SK-N-SH (cell line): ENCODE data around the gene PRDM8. TPM values are rescaled to one million over a fixed set of nuclear protein-coding genes. Genes with fewer than 3 reads are reported as not detected.

Experiments
- CTCF ChIA-PET: fragments of 300-600, 350-600 bp; formaldehyde crosslinking; extraction: SDS; loops from one replicate; lab custom pipeline; 2021; lab: Yijun Ruan, JAX
- POLR2A ChIA-PET: fragments of 350-600 bp; sonication (Branson Sonifier 250); formaldehyde crosslinking; extraction: SDS; loops from one replicate; lab custom pipeline; 2020; ENCODE audit warnings: antibody characterized with exemption, inconsistent platforms; lab: Yijun Ruan, JAX
- DNase-seq: peaks from one replicate; pipeline ENCODE4 v3.0.0; 2012
- H2AFZ ChIP-seq: fragments of 200-600 bp; sonication (generic); 2 replicates; pipeline ENCODE4 v1.8.1; 2016; ENCODE audit warnings: antibody characterized with exemption, mild to moderate bottlenecking, low read depth
- H3F3A ChIP-seq: fragments of 200-600 bp; sonication (generic); replicated peaks from 2 replicates; pipeline ENCODE3; 2016; ENCODE audit warnings: antibody characterized with exemption, mild to moderate bottlenecking; ENCODE audit not compliant: insufficient read depth
- H3K27ac ChIP-seq, 2 experiments: fragments of 200-500 bp in 1 of 2; fragments of 200-600 bp in 1 of 2; sonication (Bioruptor generic) in 1 of 2; sonication (generic), shearing (Covaris generic) in 1 of 2; 2 replicates each; pipeline versions ENCODE4 v1.5.1 to v1.6.1; 2014 to 2016; ENCODE audit warnings: low read depth in 2 of 2, inconsistent platforms in 1 of 2, low read length in 1 of 2, mild to moderate bottlenecking in 1 of 2, mixed read lengths in 1 of 2
- H3K27me3 ChIP-seq: fragments of 200-600 bp; sonication (generic), shearing (Covaris generic); 2 replicates; pipeline ENCODE4 v1.6.1; 2016; ENCODE audit warnings: mixed run types; ENCODE audit not compliant: insufficient read depth
- H3K36me3 ChIP-seq, 2 experiments: fragments of 200-500 bp in 1 of 2; fragments of 200-600 bp in 1 of 2; sonication (Bioruptor generic) in 1 of 2; sonication (generic) in 1 of 2; replicated peaks in 1 of 2; 2 replicates each; pipeline versions ENCODE3 to v1.5.1; 2014 to 2016; ENCODE audit warnings: low read length in 1 of 2, mild to moderate bottlenecking in 1 of 2; ENCODE audit not compliant: insufficient read depth in 2 of 2, control insufficient read depth in 1 of 2
- H3K4me1 ChIP-seq, 2 experiments: fragments of 200-500 bp in 1 of 2; fragments of 200-600 bp in 1 of 2; sonication (Bioruptor generic) in 1 of 2; sonication (generic), shearing (Covaris generic) in 1 of 2; 2 replicates each; pipeline versions ENCODE4 v1.5.1 to v1.6.1; 2014 to 2016; ENCODE audit warnings: low read depth in 1 of 2, low read length in 1 of 2, mixed run types in 1 of 2; ENCODE audit not compliant: insufficient read depth in 2 of 2, control insufficient read depth in 1 of 2
- H3K4me2 ChIP-seq: fragments of 200-600 bp; sonication (generic), shearing (Covaris generic); 2 replicates; pipeline ENCODE4 v1.6.1; 2017; ENCODE audit warnings: mixed run types
- H3K4me3 ChIP-seq, 2 experiments: fragments of 200-500 bp in 1 of 2; fragments of 200-600 bp in 1 of 2; sonication (Bioruptor generic) in 1 of 2; sonication (generic), shearing (Covaris generic) in 1 of 2; 2 replicates each; pipeline versions ENCODE4 v1.5.1 to v1.8.1; 2014 to 2016; ENCODE audit warnings: low read depth in 2 of 2, inconsistent platforms in 1 of 2, low read length in 1 of 2, mild to moderate bottlenecking in 1 of 2, mixed read lengths in 1 of 2, moderate library complexity in 1 of 2
- H3K79me2 ChIP-seq: fragments of 200-600 bp; sonication (generic); 2 replicates; pipeline ENCODE4 v1.8.1; 2017; ENCODE audit warnings: mild to moderate bottlenecking; ENCODE audit not compliant: insufficient read depth
- H3K9ac ChIP-seq: fragments of 200-600 bp; sonication (generic); 2 replicates; pipeline ENCODE4 v1.6.1; 2017; ENCODE audit warnings: mixed run types
- H3K9me2 ChIP-seq: fragments of 200-600 bp; sonication (generic); 2 replicates; pipeline ENCODE4 v1.6.1; 2017; ENCODE audit warnings: mixed run types
- H3K9me3 ChIP-seq: fragments of 200-600 bp; sonication (generic); 2 replicates; pipeline ENCODE4 v1.6.1; 2017; ENCODE audit warnings: mixed run types, mild to moderate bottlenecking, moderate library complexity
- H4K20me1 ChIP-seq: fragments of 200-600 bp; sonication (generic); 2 replicates; pipeline ENCODE4 v1.6.1; 2017; ENCODE audit warnings: mild to moderate bottlenecking, mixed run types; ENCODE audit not compliant: insufficient read depth
- CHD2 ChIP-seq: fragments of 150-350 bp; IDR thresholded peaks from 2 replicates; pipeline ENCODE4 v1.6.1; 2018; ENCODE audit warnings: low read length; ENCODE audit not compliant: partially characterized antibody
- ELF1 ChIP-seq: IDR thresholded peaks from 2 replicates; pipeline ENCODE4 v1.4.0; 2012
- FOXJ3 ChIP-seq: sonication (generic); formaldehyde crosslinking; IDR thresholded peaks from 2 replicates; pipeline ENCODE4 v1.5.1; 2020; ENCODE audit warnings: mild to moderate bottlenecking, missing genetic modification reagents
- FOXM1 ChIP-seq: IDR thresholded peaks from 2 replicates; pipeline ENCODE4 v1.4.0; 2012; ENCODE audit warnings: low read depth, mild to moderate bottlenecking
- GABPA ChIP-seq: IDR thresholded peaks from 2 replicates; pipeline ENCODE4 v1.4.0; 2012; ENCODE audit warnings: low read depth, mild to moderate bottlenecking
- JUND ChIP-seq: IDR thresholded peaks from 2 replicates; pipeline ENCODE4 v1.4.0; 2012
- MXI1 ChIP-seq: IDR thresholded peaks from 2 replicates; pipeline ENCODE4 v1.6.1; 2012; ENCODE audit warnings: mild to moderate bottlenecking, low read depth, low read length, improper control_type of control experiment
- NRF1 ChIP-seq: IDR thresholded peaks from 2 replicates; pipeline ENCODE4 v1.6.1; 2012; ENCODE audit warnings: low read depth, mild to moderate bottlenecking, low read length
- PBX3 ChIP-seq: IDR thresholded peaks from 2 replicates; pipeline ENCODE4; 2012
- RAD21 ChIP-seq: IDR thresholded peaks from 2 replicates; pipeline ENCODE4 v1.6.1; 2012; ENCODE audit warnings: mild to moderate bottlenecking, low read length
- RFX5 ChIP-seq: IDR thresholded peaks from 2 replicates; pipeline ENCODE4 v1.6.1; 2012; ENCODE audit warnings: mild to moderate bottlenecking, improper control_type of control experiment, low read length
- SMC3 ChIP-seq: IDR thresholded peaks from 2 replicates; pipeline ENCODE4 v1.6.1; 2012; ENCODE audit warnings: low read depth, low read length, improper control_type of control experiment
- TAF1 ChIP-seq: IDR thresholded peaks from 2 replicates; pipeline ENCODE4 v1.6.1; 2012; ENCODE audit warnings: low read depth, mild to moderate bottlenecking, low read length, moderate library complexity, borderline replicate concordance
- TCF12 ChIP-seq: IDR thresholded peaks from 2 replicates; pipeline ENCODE4 v1.4.0; 2012
- USF2 ChIP-seq: fragments of 150-350 bp; IDR thresholded peaks from 2 replicates; pipeline ENCODE4 v1.6.1; 2017; ENCODE audit warnings: antibody characterized with exemption, low read length, low read depth, borderline replicate concordance
- WGBS: methylation state at CpG from one replicate; pipeline ENCODE4 v1.1.6; 2017; ENCODE audit warnings: low lambda C conversion rate; 5-methylcytosine and 5-hydroxymethylcytosine counted together
- polyA plus RNA-seq, 3 experiments: library from polyadenylated mRNA; depleted of rRNA; stranded (reverse); fragments of >200 nt; gene quantifications; 2 replicates each; pipeline ENCODE4 v1.2.3, GENCODE V29; 2012
- TF ChIP-seq, protein P1 (sequence below): fragments of 150-350 bp; IDR thresholded peaks from 2 replicates; pipeline ENCODE4 v1.6.1; 2016; ENCODE audit warnings: mild to moderate bottlenecking, low read depth, low read length
- TF ChIP-seq, protein P2 (sequence below): IDR thresholded peaks from 2 replicates; pipeline ENCODE4 v1.4.0; 2012; ENCODE audit warnings: low read depth, borderline replicate concordance
- TF ChIP-seq, protein P3 (sequence below): fragments of 200-600 bp; sonication (generic); IDR thresholded peaks from 2 replicates; pipeline ENCODE4 v1.6.1; 2017; ENCODE audit warnings: antibody characterized with exemption, mild to moderate bottlenecking, moderate library complexity

The PRDM8 gene
- polyA plus RNA-seq, 1 of the 3 experiments (the other 2 are of a cell fraction): 3.5 TPM

GRCh38 chr4:80207172-80207583, 9.9 kb downstream of the PRDM8 start:
- Histone ChIP-seq H3K79me2 (no peaks in the 10 kb centered on the region), H3K9me2 (no peaks in the 10 kb centered on the region), H3K36me3 (no peaks in the 10 kb centered on the region), H3K4me3 (no peak overlapping the region), H3K9ac (no peak overlapping the region), H2AFZ (no peak overlapping the region), H3K4me1 (no peaks in the 10 kb centered on the region; a peak in 1 of 4 replicates), H3K27ac (no peak overlapping the region), H3F3A (peaks cover 3% of the 10 kb centered on the region), H3K9me3 (no peaks in the 10 kb centered on the region), H3K27me3 (no peaks in the 10 kb centered on the region), H3K4me2 (no peak overlapping the region), H4K20me1 (no peaks in the 10 kb centered on the region)
- TF ChIP-seq TAF1 (no peak), PBX3 (no peak), FOXJ3 (CRISPR knock-in tag) (no peak), SMC3 (no peak), ELF1 (no peak), RAD21 (no peak), JUND (no peak), CHD2 (no peak), GABPA (no peak), RFX5 (no peak), NRF1 (no peak)
- TF ChIP-seq, protein P1, sequence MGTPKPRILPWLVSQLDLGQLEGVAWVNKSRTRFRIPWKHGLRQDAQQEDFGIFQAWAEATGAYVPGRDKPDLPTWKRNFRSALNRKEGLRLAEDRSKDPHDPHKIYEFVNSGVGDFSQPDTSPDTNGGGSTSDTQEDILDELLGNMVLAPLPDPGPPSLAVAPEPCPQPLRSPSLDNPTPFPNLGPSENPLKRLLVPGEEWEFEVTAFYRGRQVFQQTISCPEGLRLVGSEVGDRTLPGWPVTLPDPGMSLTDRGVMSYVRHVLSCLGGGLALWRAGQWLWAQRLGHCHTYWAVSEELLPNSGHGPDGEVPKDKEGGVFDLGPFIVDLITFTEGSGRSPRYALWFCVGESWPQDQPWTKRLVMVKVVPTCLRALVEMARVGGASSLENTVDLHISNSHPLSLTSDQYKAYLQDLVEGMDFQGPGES: no peak
- TF ChIP-seq, protein P2, sequence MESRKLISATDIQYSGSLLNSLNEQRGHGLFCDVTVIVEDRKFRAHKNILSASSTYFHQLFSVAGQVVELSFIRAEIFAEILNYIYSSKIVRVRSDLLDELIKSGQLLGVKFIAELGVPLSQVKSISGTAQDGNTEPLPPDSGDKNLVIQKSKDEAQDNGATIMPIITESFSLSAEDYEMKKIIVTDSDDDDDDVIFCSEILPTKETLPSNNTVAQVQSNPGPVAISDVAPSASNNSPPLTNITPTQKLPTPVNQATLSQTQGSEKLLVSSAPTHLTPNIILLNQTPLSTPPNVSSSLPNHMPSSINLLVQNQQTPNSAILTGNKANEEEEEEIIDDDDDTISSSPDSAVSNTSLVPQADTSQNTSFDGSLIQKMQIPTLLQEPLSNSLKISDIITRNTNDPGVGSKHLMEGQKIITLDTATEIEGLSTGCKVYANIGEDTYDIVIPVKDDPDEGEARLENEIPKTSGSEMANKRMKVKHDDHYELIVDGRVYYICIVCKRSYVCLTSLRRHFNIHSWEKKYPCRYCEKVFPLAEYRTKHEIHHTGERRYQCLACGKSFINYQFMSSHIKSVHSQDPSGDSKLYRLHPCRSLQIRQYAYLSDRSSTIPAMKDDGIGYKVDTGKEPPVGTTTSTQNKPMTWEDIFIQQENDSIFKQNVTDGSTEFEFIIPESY: no peak
- no peak for DNase-seq
- WGBS: 96% methylated on average over 23 of the region's 27 CpGs
- CTCF ChIA-PET: no interaction called here
- POLR2A ChIA-PET: interaction anchor here (1.0 kb wide), 1 partner anchor 10 kb away, joined by 3 read pairs; no protein-coding TSS in a partner anchor

DNA sequence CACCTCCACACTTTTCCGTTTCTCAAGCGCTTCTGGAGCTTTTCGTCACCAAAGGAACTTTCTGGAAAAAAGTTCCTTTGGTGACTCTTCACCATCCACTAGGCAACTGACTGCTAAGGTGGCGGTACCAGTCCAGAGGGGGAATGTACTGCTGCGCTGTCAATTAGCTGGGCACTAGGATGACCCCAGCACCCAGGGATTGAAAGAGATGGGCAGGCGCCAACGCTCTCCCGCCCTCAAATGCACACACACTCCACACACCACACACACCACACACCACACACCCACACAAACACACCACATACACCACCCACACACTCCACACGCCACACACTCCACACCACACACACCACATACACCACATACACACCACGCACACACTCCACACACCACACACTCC, 10.4 kb downstream of the PRDM8 start:
- ChIA-PET CTCF (no interaction called here), POLR2A (interaction anchor here (1.0 kb wide), 1 partner anchor 11 kb away, joined by 3 read pairs; no protein-coding TSS in a partner anchor)
- H3K9me2 ChIP-seq: no peaks in the 10 kb centered on the region
- no peaks in the 10 kb centered on the region for H4K20me1 ChIP-seq
- no peaks in the 10 kb centered on the region for H3K36me3 ChIP-seq
- no peak overlapping the region for H3K27ac ChIP-seq
- H3F3A ChIP-seq: peaks cover 8% of the 10 kb centered on the region
- no peaks in the 10 kb centered on the region for H3K79me2 ChIP-seq
- no peaks in the 10 kb centered on the region for H3K27me3 ChIP-seq
- no peak overlapping the region for H3K4me2 ChIP-seq
- no peak overlapping the region for H3K9ac ChIP-seq
- no peak for DNase-seq
- H3K4me3 ChIP-seq: no peak overlapping the region
- no peaks in the 10 kb centered on the region; a peak in 1 of 4 replicates for H3K4me1 ChIP-seq
- WGBS: 97% methylated on average over 10 of the region's 10 CpGs
- H3K9me3 ChIP-seq: no peaks in the 10 kb centered on the region
- no peak overlapping the region for H2AFZ ChIP-seq
- no peak for TF ChIP-seq TCF12
- TF ChIP-seq, protein P2: no peak
- TF ChIP-seq, protein P3, sequence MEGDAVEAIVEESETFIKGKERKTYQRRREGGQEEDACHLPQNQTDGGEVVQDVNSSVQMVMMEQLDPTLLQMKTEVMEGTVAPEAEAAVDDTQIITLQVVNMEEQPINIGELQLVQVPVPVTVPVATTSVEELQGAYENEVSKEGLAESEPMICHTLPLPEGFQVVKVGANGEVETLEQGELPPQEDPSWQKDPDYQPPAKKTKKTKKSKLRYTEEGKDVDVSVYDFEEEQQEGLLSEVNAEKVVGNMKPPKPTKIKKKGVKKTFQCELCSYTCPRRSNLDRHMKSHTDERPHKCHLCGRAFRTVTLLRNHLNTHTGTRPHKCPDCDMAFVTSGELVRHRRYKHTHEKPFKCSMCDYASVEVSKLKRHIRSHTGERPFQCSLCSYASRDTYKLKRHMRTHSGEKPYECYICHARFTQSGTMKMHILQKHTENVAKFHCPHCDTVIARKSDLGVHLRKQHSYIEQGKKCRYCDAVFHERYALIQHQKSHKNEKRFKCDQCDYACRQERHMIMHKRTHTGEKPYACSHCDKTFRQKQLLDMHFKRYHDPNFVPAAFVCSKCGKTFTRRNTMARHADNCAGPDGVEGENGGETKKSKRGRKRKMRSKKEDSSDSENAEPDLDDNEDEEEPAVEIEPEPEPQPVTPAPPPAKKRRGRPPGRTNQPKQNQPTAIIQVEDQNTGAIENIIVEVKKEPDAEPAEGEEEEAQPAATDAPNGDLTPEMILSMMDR: no peak
- TF ChIP-seq RFX5: no peak
- TF ChIP-seq USF2: no peak
- no peak for TF ChIP-seq FOXM1
- TF ChIP-seq TAF1: no peak
- no peak for TF ChIP-seq MXI1
- TF ChIP-seq, protein P1: no peak
